Esophagus muscularis mucosa (tissue), 4 donors: ENCODE data around the gene HECTD2.

Experiments used
- EP300 ChIP-seq: sonication (generic); formaldehyde crosslinking; IDR thresholded peaks from one replicate; pipeline ENCODE4 v1.6.1; 2017; ENCODE audit warnings: antibody characterized with exemption
- POLR2A ChIP-seq: fragments of 450-650 bp; IDR thresholded peaks from one replicate; pipeline ENCODE4 v1.6.1; 2017; ENCODE audit warnings: antibody characterized with exemption, moderate library complexity, mild to moderate bottlenecking, low read depth
- POLR2AphosphoS5 ChIP-seq, 2 donors: sonication (generic); formaldehyde crosslinking; IDR thresholded peaks; one replicate each; pipeline ENCODE4 v1.6.1; 2017; ENCODE audit warnings: antibody characterized with exemption in 2 of 2
- TF ChIP-seq, protein P1 (sequence below), 3 experiments: fragments of 200-600 bp in 2 of 3; fragments of 450-650 bp in 1 of 3; sonication (generic) in 2 of 3; IDR thresholded peaks; one replicate each; pipeline ENCODE4 v1.5.1; 2017 to 2019; ENCODE audit warnings: antibody characterized with exemption in 3 of 3, mild to moderate bottlenecking in 2 of 3, moderate library complexity in 1 of 3

- TF ChIP-seq, protein P1, sequence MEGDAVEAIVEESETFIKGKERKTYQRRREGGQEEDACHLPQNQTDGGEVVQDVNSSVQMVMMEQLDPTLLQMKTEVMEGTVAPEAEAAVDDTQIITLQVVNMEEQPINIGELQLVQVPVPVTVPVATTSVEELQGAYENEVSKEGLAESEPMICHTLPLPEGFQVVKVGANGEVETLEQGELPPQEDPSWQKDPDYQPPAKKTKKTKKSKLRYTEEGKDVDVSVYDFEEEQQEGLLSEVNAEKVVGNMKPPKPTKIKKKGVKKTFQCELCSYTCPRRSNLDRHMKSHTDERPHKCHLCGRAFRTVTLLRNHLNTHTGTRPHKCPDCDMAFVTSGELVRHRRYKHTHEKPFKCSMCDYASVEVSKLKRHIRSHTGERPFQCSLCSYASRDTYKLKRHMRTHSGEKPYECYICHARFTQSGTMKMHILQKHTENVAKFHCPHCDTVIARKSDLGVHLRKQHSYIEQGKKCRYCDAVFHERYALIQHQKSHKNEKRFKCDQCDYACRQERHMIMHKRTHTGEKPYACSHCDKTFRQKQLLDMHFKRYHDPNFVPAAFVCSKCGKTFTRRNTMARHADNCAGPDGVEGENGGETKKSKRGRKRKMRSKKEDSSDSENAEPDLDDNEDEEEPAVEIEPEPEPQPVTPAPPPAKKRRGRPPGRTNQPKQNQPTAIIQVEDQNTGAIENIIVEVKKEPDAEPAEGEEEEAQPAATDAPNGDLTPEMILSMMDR (IDR thresholded peaks at IDR 0.05) = no peak
- TF ChIP-seq POLR2A = no peak
- TF ChIP-seq EP300 = no peak
- TF ChIP-seq POLR2AphosphoS5 (IDR thresholded peaks at IDR 0.05) = no peak
Measured at GRCh38 chr10:91511549-91512330, 101.6 kb downstream of the HECTD2 start.
